MM.1S (cell line): ENCODE results near the gene PDE2A.

Experiments
- DNase-seq: peaks from one replicate; pipeline ENCODE4 v3.0.0-alpha.2; 2015
- H2AFZ ChIP-seq: fragments of 300-600 bp; sonication (generic); 2 replicates; pipeline ENCODE4 v1.6.0; 2016; ENCODE audit warnings: antibody characterized with exemption, low read length
- H3F3A ChIP-seq: fragments of 300-600 bp; sonication (generic); 2 replicates; pipeline ENCODE4 v1.6.1; 2016; ENCODE audit warnings: mild to moderate bottlenecking, antibody characterized with exemption, low read length, moderate library complexity, mixed read lengths; ENCODE audit not compliant: insufficient read depth
- H3K27ac ChIP-seq: fragments of 300-600 bp; sonication (generic); 2 replicates; pipeline ENCODE4 v1.5.1; 2016; ENCODE audit warnings: mild to moderate bottlenecking, low read length
- H3K27me3 ChIP-seq: fragments of 300-600 bp; sonication (generic); replicated peaks from 2 replicates; pipeline ENCODE4 v1.6.0; 2016; ENCODE audit warnings: low read length; ENCODE audit not compliant: insufficient read depth
- H3K36me3 ChIP-seq: fragments of 300-600 bp; sonication (generic); replicated peaks from 2 replicates; pipeline ENCODE4 v1.6.1; 2016; ENCODE audit warnings: mild to moderate bottlenecking, low read length, mixed read lengths; ENCODE audit not compliant: insufficient read depth
- H3K4me1 ChIP-seq: fragments of 300-600 bp; sonication (generic); 2 replicates; pipeline ENCODE4 v1.6.1; 2016; ENCODE audit warnings: low read length, mixed read lengths
- H3K4me2 ChIP-seq: fragments of 300-600 bp; sonication (generic); 2 replicates; pipeline ENCODE4 v1.6.0; 2016; ENCODE audit warnings: low read depth, low read length
- H3K4me3 ChIP-seq: fragments of 300-600 bp; sonication (generic); 2 replicates; pipeline ENCODE4 v1.5.1; 2016; ENCODE audit warnings: low read length, mixed read lengths
- H3K79me2 ChIP-seq: fragments of 300-600 bp; sonication (generic); 2 replicates; pipeline ENCODE4 v1.6.1; 2016; ENCODE audit warnings: mixed run types, low read length, mixed read lengths
- H3K9ac ChIP-seq: fragments of 300-600 bp; sonication (generic); 2 replicates; pipeline ENCODE4 v1.6.1; 2016; ENCODE audit warnings: low read length, mixed read lengths
- H3K9me2 ChIP-seq: fragments of 300-600 bp; sonication (generic); replicated peaks from 2 replicates; pipeline ENCODE4 v1.6.1; 2016; ENCODE audit warnings: mild to moderate bottlenecking, low read length, mixed read lengths; ENCODE audit not compliant: insufficient read depth
- H3K9me3 ChIP-seq: fragments of 300-600 bp; sonication (generic); replicated peaks from 2 replicates; pipeline ENCODE4 v1.6.1; 2016; ENCODE audit warnings: mild to moderate bottlenecking, low read length, mixed read lengths; ENCODE audit not compliant: insufficient read depth
- H4K20me1 ChIP-seq: fragments of 300-600 bp; sonication (generic); 2 replicates; pipeline ENCODE4 v1.6.1; 2016; ENCODE audit warnings: mild to moderate bottlenecking, low read length, moderate library complexity, mixed read lengths; ENCODE audit not compliant: insufficient read depth
- EZH2 ChIP-seq: fragments of 300-600 bp; sonication (generic); optimal IDR thresholded peaks from 2 replicates; pipeline ENCODE3; 2017; ENCODE audit warnings: low read depth, mild to moderate bottlenecking, antibody characterized with exemption, low read length, mixed read lengths
- EZH2phosphoT487 ChIP-seq: fragments of 300-600 bp; sonication (generic); IDR thresholded peaks from 2 replicates; pipeline ENCODE4 v1.6.1; 2018; ENCODE audit warnings: antibody characterized with exemption, low read length
- TF ChIP-seq, protein P1 (sequence below): fragments of 300-600 bp; sonication (generic); IDR thresholded peaks from 2 replicates; pipeline ENCODE4 v1.5.1; 2016; ENCODE audit warnings: antibody characterized with exemption, low read length, mixed read lengths

PDE2A gene

DNA sequence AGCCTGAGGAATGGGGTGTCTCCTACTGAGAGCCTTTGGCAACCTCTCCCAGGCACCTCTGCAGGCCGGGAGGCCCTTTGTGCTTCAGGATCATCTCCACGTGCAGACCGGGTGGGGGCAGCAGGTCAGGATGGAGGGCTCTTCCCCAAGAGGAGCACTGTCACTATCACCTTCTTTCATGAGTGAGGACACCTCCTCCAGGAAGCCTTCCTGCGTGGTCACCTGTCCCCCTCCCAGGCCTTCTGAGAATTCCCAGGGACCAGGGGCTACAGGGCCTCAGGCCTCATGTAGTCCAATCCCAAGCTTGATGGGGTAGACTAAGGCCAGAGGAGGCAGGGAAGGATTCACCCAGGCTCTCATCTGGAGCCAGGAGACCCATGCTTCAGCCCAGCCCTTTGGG is 57.6 kb downstream of the PDE2A start:
- no peak overlapping the region for H3K9ac ChIP-seq
- H3K36me3 ChIP-seq = no peaks in the 10 kb centered on the region
- no peaks in the 10 kb centered on the region for H3K9me3 ChIP-seq
- H3F3A ChIP-seq = no peaks in the 10 kb centered on the region
- H3K4me2 ChIP-seq = no peak overlapping the region
- no peaks in the 10 kb centered on the region for H3K9me2 ChIP-seq
- TF ChIP-seq EZH2phosphoT487 = no peak
- TF ChIP-seq, protein P1, sequence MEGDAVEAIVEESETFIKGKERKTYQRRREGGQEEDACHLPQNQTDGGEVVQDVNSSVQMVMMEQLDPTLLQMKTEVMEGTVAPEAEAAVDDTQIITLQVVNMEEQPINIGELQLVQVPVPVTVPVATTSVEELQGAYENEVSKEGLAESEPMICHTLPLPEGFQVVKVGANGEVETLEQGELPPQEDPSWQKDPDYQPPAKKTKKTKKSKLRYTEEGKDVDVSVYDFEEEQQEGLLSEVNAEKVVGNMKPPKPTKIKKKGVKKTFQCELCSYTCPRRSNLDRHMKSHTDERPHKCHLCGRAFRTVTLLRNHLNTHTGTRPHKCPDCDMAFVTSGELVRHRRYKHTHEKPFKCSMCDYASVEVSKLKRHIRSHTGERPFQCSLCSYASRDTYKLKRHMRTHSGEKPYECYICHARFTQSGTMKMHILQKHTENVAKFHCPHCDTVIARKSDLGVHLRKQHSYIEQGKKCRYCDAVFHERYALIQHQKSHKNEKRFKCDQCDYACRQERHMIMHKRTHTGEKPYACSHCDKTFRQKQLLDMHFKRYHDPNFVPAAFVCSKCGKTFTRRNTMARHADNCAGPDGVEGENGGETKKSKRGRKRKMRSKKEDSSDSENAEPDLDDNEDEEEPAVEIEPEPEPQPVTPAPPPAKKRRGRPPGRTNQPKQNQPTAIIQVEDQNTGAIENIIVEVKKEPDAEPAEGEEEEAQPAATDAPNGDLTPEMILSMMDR = no peak
- TF ChIP-seq EZH2 = no peak
- H4K20me1 ChIP-seq = no peaks in the 10 kb centered on the region
- DNase-seq = no peak
- no peaks in the 10 kb centered on the region for H3K4me1 ChIP-seq
- H3K79me2 ChIP-seq = no peaks in the 10 kb centered on the region
- no peak overlapping the region for H3K4me3 ChIP-seq
- H3K27ac ChIP-seq = no peak overlapping the region
- H3K27me3 ChIP-seq = peaks cover 67% of the 10 kb centered on the region
- no peak overlapping the region for H2AFZ ChIP-seq

DNA sequence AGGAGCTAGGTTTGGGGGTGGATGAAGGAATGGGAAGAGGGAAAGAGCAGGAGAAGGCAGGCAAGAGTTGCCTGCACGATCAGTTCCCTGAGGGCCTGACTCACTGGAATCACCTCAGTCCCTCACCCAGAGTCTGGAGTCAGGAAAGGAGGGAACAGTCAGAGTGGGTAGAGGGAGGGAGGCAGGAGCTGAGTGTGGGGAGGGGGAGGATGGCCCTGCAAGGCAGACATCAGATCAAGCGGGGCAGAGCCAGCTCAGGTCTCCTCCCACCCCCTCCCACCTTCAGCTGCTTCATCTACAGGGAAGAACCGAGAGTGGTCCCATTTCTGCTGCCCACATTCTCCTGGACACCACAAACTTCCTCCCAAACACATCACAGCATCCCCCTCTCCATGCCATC is 58.9 kb downstream of the PDE2A start:
- H4K20me1 ChIP-seq = no peaks in the 10 kb centered on the region
- DNase-seq = no peak
- no peak overlapping the region for H3K4me3 ChIP-seq
- no peak overlapping the region for H3K9ac ChIP-seq
- no peak overlapping the region for H2AFZ ChIP-seq
- TF ChIP-seq EZH2 = no peak
- no peak for TF ChIP-seq EZH2phosphoT487
- TF ChIP-seq, protein P1 = no peak
- no peak overlapping the region for H3K4me2 ChIP-seq
- H3K27ac ChIP-seq = no peak overlapping the region
- H3K9me2 ChIP-seq = no peaks in the 10 kb centered on the region
- H3K9me3 ChIP-seq = no peaks in the 10 kb centered on the region
- peaks cover 80% of the 10 kb centered on the region for H3K27me3 ChIP-seq
- H3K79me2 ChIP-seq = no peaks in the 10 kb centered on the region
- H3K36me3 ChIP-seq = no peaks in the 10 kb centered on the region
- H3F3A ChIP-seq = no peaks in the 10 kb centered on the region
- H3K4me1 ChIP-seq = no peaks in the 10 kb centered on the region

GRCh38 chr11:72614381-72614780 is 59.8 kb downstream of the PDE2A start:
- Histone ChIP-seq H3K27me3 (peaks cover 87% of the 10 kb centered on the region), H3K4me3 (no peak overlapping the region), H4K20me1 (no peaks in the 10 kb centered on the region), H3K9me3 (no peaks in the 10 kb centered on the region), H3K79me2 (no peaks in the 10 kb centered on the region), H3K4me2 (no peak overlapping the region), H3K4me1 (no peaks in the 10 kb centered on the region), H3K9me2 (no peaks in the 10 kb centered on the region), H3K27ac (no peak overlapping the region), H3K9ac (no peak overlapping the region), H2AFZ (no peak overlapping the region), H3F3A (no peaks in the 10 kb centered on the region), H3K36me3 (no peaks in the 10 kb centered on the region)
- DNase-seq = no peak
- no peak for TF ChIP-seq EZH2phosphoT487

- Histone ChIP-seq H3K27me3 (peaks cover 87% of the 10 kb centered on the region), H2AFZ (no peak overlapping the region), H3K36me3 (no peaks in the 10 kb centered on the region), H3K79me2 (no peaks in the 10 kb centered on the region), H3K4me3 (no peak overlapping the region), H3K9ac (no peak overlapping the region), H3K9me3 (no peaks in the 10 kb centered on the region), H3K4me2 (no peak overlapping the region), H3K4me1 (no peaks in the 10 kb centered on the region), H4K20me1 (no peaks in the 10 kb centered on the region), H3K27ac (no peak overlapping the region), H3F3A (no peaks in the 10 kb centered on the region), H3K9me2 (no peaks in the 10 kb centered on the region)
- no peak for DNase-seq
- TF ChIP-seq EZH2phosphoT487 (no peak), EZH2 (no peak)
- TF ChIP-seq, protein P1 = no peak
These were observed 60.2 kb downstream of the PDE2A start for GRCh38 chr11:72613977-72614376.
